Upper lobe of right lung (tissue), 1 donor: ENCODE results near the gene RPS6KC1. TPM values are rescaled to one million over a fixed set of nuclear protein-coding genes. Genes with fewer than 3 reads are reported as not detected.

ENCODE experiments used
- ATAC-seq: fragments of 200-7000 bp; cut with Tn5 transposase; one replicate; pipeline ENCODE4 v1.9.1; 2020; ENCODE audit warnings: mild to moderate bottlenecking, moderate library complexity
- DNase-seq: peaks from one replicate; pipeline ENCODE4 v3.0.0-alpha.2; 2020
- H3K27ac ChIP-seq: fragments of 200-600 bp; one replicate; pipeline ENCODE4 v1.8.0; 2022
- H3K27me3 ChIP-seq: fragments of 200-600 bp; one replicate; pipeline ENCODE4 v1.8.0; 2022; ENCODE audit warnings: mild to moderate bottlenecking
- H3K36me3 ChIP-seq: fragments of 200-600 bp; one replicate; pipeline ENCODE4 v1.8.0; 2022
- H3K4me1 ChIP-seq: fragments of 200-600 bp; one replicate; pipeline ENCODE4 v1.8.0; 2022
- H3K4me3 ChIP-seq: fragments of 200-600 bp; one replicate; pipeline ENCODE4 v1.8.0; 2022; ENCODE audit warnings: mild to moderate bottlenecking
- H3K9me3 ChIP-seq: fragments of 200-600 bp; one replicate; pipeline ENCODE4 v1.8.0; 2022
- CTCF ChIP-seq: fragments of 200-600 bp; IDR thresholded peaks from one replicate; pipeline ENCODE4 v1.8.0; 2022; ENCODE audit warnings: antibody characterized with exemption
- intact Hi-C: fragments of 100-400 bp; cut with DNase I; formaldehyde crosslinking; loops from one replicate; pipeline ENCODE4 v1.11.0; 2022
- total RNA-seq: library from RNA; stranded (reverse); fragmentation: NEBNext Ultra II Directional; extraction: Animal tissue kit (Norgen Biotek cat#: 25700); gene quantifications from one replicate; pipeline ENCODE4 v1.2.1, GENCODE V29; 2021
- donor health status: DM: no; HTN: yes; CAD: no; lungs with severe emphysema.

The RPS6KC1 gene
- total RNA-seq, 1 donor from 2014 or later, result 15.1 TPM

- Histone ChIP-seq H3K4me1 (no peaks in the 10 kb centered on the region), H3K27ac (no peak overlapping the region), H3K36me3 (no peaks in the 10 kb centered on the region), H3K4me3 (no peak overlapping the region), H3K9me3 (no peaks in the 10 kb centered on the region), H3K27me3 (no peaks in the 10 kb centered on the region)
- no peak for TF ChIP-seq CTCF
- no peak for ATAC-seq
- no peak for DNase-seq
- intact Hi-C loops, result no loop called here
Observed at GRCh38 chr1:213060836-213061235, 9.8 kb downstream of the RPS6KC1 start.

GRCh38 chr1:213061263-213061662 lies 10.2 kb downstream of the RPS6KC1 start:
- no peaks in the 10 kb centered on the region for H3K27me3 ChIP-seq
- no peaks in the 10 kb centered on the region for H3K9me3 ChIP-seq
- ATAC-seq (no peak), DNase-seq (no peak)
- H3K4me1 ChIP-seq, result no peaks in the 10 kb centered on the region
- intact Hi-C loops, result no loop called here
- H3K27ac ChIP-seq, result no peak overlapping the region
- TF ChIP-seq CTCF, result no peak
- no peaks in the 10 kb centered on the region for H3K36me3 ChIP-seq
- no peak overlapping the region for H3K4me3 ChIP-seq

GRCh38 chr1:213065800-213066199 lies 14.8 kb downstream of the RPS6KC1 start:
- no peak overlapping the region for H3K27ac ChIP-seq
- ATAC-seq, result no peak
- no peak for TF ChIP-seq CTCF
- no peaks in the 10 kb centered on the region for H3K36me3 ChIP-seq
- no peak for DNase-seq
- H3K9me3 ChIP-seq, result no peaks in the 10 kb centered on the region
- no peak overlapping the region for H3K4me3 ChIP-seq
- intact Hi-C loops, result no loop called here
- peaks cover 3% of the 10 kb centered on the region for H3K4me1 ChIP-seq
- no peaks in the 10 kb centered on the region for H3K27me3 ChIP-seq

GRCh38 chr1:213066363-213066762 lies 15.3 kb downstream of the RPS6KC1 start:
- Histone ChIP-seq H3K4me3 (no peak overlapping the region), H3K27ac (no peak overlapping the region), H3K27me3 (no peaks in the 10 kb centered on the region), H3K4me1 (peaks cover 3% of the 10 kb centered on the region), H3K36me3 (no peaks in the 10 kb centered on the region), H3K9me3 (no peaks in the 10 kb centered on the region)
- ATAC-seq, result no peak
- DNase-seq, result no peak
- intact Hi-C loops, result no loop called here
- TF ChIP-seq CTCF, result no peak

- Histone ChIP-seq H3K27ac (no peak overlapping the region), H3K4me1 (peaks cover 3% of the 10 kb centered on the region), H3K9me3 (no peaks in the 10 kb centered on the region), H3K36me3 (no peaks in the 10 kb centered on the region), H3K27me3 (no peaks in the 10 kb centered on the region), H3K4me3 (no peak overlapping the region)
- intact Hi-C loops, result no loop called here
- DNase-seq (no peak), ATAC-seq (no peak)
- no peak for TF ChIP-seq CTCF
Observed at GRCh38 chr1:213067352-213067751, 16.3 kb downstream of the RPS6KC1 start.

GRCh38 chr1:213070406-213070805 lies 19.4 kb downstream of the RPS6KC1 start:
- intact Hi-C loops, result no loop called here
- no peaks in the 10 kb centered on the region for H3K36me3 ChIP-seq
- no peak for DNase-seq
- H3K27me3 ChIP-seq, result no peaks in the 10 kb centered on the region
- no peaks in the 10 kb centered on the region for H3K9me3 ChIP-seq
- peak; percentile 75 for ATAC-seq
- H3K27ac ChIP-seq, result no peak overlapping the region
- TF ChIP-seq CTCF, result no peak
- no peak overlapping the region for H3K4me3 ChIP-seq
- H3K4me1 ChIP-seq, result peaks cover 3% of the 10 kb centered on the region
